HG03025 (cell line): ENCODE data around the gene ALAS1.
"Not testable (repeated sequence)": the region's sequence is repeated elsewhere in the genome, so short reads cannot be mapped to it uniquely, and the experiment has no call there.

Experiments
- ATAC-seq: cut with Tn5 transposase; IDR thresholded peaks from one replicate; pipeline ENCODE4 v1.9.1; 2021; ENCODE audit warnings: mild to moderate bottlenecking, moderate library complexity; ENCODE audit not compliant: unreplicated experiment, low FRiP score

ALAS1 gene

DNA sequence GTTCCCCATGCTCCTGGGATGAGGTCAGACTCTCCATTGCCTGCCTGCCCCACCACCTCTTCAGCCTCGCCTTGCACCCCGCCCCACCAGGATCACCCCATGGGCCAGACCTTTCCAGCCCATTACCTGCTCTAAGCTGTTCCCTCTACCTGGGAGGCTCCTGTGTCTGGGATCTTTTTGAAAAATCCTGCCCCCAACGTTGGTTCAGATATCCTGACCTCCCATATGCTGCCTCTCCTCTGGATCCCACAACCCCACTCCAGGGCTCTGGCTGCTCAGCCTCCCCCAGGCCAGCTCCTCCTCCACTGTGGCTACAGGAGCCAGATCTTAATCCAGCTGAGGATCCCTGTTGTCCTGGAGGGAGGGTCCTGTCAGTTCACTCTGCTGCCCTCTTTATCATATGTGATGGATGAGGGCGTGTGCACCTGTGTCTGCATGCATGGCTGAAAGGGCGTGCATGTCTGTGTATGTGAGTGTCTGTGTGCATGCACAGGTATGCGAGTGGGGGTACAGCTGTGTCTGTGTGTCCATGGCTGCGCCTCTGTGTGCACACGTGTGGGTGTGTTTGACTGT lies 21.7 kb upstream of the ALAS1 start:
- no peak for ATAC-seq

DNA sequence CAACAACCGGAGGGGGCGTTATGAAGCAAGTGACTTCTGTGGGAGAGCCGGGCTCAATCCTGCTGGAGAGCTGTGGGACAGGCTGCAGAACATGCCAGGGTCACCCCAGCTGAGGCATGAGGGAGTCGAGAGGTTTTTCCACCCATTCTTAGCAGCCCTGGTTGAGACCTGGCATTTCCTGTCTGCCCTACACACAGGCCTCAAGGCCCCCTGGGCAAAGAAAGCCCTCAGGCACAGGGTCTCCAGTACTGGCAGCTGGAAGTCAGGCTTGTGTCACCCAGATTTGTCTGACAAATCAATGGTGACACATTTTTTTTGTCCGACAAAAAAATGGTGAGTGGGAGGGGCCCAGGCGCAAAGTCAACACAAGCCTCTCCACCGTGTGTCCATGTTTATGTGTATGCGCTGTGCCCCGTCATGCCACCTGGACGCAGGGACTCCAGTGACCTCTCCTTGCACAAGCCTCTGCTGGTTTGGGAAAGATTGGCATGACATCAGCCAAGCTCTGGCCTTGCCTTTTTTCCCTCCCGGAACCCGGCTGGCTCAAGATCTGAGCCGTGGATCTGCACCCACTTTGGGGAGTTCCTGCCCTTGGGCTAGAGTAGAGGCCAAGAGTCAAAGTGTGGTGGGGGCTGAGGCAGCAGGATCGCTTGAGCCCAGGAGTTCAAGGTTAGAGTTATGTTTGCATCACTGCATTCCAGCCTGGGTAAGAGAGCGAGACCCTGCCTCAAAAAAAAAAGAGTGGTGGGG lies 20.8 kb upstream of the ALAS1 start:
- ATAC-seq: no peak

DNA sequence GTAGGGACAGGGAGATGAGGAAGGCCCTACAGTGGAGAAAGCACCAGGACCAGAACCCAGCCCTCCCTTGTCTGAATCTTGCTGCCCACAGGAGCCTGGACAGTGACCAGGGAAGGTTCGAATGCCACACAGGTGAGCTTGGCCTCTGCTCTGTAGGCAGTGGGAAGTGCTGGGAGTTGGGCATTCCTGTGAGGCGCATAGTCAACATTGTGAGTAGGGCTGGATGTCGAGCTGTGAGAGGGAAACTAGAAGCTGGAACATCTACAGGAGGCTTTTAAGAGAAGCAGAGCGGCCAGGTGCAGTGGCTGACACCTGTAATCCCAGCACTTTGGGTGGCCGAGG lies 20.3 kb upstream of the ALAS1 start:
- no peak for ATAC-seq

DNA sequence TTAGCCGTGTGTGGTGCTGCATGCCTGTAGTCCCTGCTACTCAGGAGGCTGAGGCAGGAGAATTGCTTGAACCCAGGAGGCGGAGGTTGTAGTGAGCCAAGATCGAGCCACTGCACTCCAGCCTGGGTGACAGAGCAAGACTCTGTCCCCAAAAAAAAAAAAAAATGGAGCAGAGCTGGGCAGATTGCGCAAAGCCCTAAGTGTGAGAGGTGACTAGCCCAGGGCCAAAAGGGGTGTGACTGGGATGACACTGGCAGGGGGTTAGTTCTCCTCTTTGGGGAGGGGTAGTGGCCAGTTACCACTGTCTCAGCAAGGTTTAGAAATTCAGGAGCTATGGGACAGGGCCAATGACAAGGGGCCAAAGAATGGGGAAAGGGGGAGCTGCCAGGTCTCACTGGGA lies 19.8 kb upstream of the ALAS1 start:
- not testable (repeated sequence) for ATAC-seq

DNA sequence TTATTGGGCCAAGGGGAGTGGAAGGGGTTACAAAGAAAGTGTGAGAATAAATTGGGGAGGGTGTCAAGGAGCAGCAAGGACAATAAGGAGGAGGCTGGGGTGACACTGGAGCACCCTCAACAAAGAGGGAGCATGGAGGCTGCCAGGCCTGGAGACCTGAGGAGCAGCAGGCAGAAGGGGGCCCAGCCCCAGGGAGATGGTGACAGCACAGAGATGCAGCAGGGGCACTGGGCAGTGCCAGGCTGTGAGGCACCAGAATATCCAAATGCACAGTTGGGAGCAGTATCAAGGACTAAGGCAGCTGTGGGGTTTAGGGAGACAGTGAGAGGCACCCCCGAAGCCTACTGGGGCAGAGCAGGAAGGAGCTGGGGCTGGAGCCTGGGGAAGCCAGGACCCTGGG lies 19.4 kb upstream of the ALAS1 start:
- no peak for ATAC-seq

DNA sequence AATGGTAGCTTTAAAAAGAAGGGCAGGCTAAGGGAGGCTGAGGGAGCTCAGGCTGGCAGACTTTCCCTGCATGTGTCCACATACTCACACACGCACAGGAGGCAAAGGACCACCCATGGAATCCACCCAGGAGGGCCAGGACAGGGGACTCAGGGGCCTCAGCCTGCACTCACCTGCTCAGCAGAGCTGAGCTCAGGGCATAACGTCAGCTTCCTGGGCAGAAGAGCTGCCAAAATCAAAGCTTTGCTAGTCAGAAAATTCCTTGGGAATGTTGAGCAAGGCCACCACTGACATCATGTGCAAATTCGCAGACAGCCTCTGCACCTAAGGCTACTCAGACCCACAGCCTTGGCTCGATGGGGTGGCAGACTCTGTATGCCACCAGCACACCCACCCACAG lies 16.4 kb upstream of the ALAS1 start:
- ATAC-seq: no peak

DNA sequence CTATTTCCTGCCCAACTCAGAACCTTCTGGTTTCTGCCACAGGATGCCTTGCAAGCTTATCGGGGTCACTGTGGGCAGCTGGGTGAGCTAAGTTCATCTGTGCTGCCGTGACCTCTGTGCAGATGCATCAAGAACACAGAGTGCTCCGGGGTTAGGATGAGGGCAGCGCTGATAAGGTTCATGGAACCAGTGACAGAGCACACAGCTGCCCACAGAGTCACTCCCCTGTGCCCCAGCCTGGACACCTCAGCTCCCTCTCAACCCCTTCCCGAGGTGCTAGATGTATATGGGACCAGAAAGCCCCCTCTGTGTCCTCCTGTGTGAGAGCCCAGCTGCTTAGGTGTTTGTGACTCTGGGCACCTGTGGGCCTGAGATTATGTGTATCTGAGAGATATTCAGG lies 15.8 kb upstream of the ALAS1 start:
- no peak for ATAC-seq

DNA sequence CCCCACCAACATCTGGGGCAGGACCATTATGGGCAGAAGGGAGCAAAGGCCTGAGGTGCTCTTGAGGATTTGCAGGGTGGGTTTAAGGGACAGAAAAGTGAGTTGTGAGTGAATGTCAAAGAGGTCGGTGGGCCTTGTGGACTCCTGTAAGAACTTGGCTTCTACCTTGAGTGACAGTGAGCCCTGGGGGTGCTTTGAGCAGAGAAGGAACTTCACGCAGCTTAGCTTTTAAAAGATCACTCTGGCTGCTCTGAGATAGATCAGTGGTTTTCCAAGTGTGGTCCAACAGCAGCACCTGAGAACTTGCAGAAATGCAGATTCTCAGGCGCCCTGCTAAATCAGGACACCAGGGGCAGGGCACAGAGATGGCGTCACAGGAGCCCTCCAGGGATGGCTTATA lies 15.3 kb upstream of the ALAS1 start:
- no peak for ATAC-seq

DNA sequence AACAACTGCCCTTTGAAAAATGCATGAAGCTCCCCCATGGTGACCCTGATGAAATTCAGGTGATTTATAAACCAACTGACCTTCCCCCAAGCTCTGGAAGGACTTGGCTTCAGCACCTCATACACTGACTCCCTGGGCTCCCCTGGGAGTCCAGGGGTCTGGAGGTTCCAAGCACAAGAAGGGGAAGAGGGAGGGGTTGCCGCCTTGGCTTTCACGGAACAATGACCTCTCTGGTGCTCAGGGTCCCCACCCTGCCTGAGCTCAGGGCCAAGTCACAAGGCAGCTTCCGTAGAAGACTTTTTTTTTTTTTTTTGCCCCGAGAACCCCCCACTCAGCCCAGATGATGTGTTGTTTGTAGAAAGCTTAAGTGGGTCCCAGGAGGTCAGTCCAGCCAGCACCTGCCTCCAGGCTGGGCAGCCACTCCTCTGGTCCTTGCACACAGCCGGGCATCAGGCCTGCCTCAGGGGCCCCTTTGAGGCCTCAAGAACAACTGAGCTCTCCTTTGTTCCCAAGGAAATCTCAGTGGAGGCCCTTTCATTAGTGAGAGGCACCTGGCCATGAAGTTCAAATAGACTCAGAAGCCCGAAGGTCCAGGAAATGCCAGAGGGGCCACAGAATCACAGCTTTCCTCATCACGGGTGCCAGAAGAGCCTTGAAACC lies 14.0 kb upstream of the ALAS1 start:
- ATAC-seq: no peak

DNA sequence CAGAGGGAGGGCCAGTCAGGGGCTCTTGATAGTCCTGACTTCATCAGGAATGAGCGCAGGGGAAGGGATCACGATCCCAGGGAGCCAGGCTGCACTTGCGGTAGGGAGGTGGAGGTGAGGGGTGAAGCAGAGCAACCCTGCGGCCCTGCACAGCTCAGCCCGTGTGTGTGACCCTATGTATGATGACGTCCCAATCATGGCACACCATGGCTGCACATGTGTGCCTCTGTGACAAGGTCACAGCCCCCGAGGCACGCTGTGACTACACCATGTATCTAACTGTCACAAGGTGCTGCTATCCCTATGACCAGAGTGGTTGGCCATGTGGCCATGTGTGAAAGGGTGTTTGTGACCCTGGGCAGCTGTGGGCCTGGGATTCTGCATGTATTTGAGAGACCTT lies 13.3 kb upstream of the ALAS1 start:
- ATAC-seq: no peak

DNA sequence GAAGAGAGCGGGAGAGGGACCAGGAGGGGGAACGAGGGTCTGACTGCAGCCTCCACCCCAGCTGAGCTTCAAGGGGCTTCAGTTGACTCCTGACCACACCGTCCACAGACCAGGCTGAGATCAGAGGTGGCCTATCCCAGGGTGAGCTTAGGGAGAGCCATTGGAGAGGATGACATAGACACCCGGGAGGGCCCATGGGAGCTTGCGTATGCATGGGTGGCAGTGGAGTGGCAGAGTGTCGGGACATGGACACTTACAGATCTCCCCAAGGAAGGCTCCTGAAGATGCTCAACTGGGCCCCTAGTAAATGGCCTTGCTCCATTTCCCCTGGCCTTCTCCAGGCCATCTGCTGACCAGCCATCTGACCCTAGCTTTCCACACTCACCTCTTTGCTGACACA lies 12.6 kb upstream of the ALAS1 start:
- no peak for ATAC-seq

DNA sequence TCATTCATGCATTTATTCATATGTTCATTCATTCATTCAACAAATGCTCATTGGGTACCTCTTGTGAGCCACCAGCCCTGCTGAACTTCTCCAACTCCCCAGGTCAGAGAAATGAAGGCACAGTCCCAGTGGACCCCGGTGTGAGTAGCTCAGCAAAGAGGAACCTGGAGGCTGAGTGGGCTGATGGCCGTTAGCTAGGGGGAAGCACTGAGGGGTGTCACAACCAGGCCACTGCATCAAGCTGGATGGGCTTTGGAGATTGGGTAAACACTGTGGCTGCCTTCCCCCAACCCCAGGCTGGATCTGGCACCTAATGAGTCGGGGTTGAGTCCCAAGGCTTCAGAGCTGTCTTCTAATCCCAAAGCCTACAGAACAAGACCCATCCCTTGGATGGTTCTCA lies 12.1 kb upstream of the ALAS1 start:
- ATAC-seq: no peak

DNA sequence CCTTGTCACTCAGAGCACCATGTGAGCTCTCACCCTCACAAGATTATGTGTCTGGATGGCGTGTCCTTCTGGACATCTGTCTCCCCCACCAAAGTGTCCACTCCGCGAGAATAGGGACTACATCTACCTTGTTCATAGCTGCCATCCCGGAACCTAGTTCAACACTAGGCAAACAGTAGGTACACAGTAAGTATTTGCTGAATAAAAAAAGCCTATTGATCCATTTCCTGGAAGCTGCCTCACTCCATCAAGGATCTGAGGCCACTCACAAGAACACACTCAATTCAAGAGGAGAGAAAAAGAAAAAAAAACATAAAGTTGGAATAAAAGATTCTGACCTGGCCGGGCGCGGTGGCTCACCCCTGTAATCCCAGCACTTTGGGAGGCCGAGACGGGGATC lies 11.2 kb upstream of the ALAS1 start:
- no peak for ATAC-seq

DNA sequence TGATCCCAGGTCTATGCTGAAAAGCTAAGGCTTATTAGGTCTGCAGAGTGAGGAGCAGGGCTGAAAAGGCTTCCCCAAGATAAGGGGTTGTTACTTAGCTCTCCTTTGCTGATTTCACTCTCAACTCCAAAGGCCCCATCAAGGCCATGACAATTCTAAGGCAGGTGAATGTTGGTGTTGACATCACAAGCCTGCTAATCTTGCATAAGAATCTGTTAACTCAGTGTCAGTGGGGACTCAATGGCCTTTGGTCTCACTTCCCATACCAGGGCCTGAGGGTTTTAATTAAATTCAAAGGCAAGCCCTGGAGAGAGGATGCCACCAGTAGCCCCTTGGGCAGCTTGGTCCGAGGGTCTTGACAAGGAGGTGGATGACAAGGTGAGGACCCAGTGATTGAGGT lies 9.4 kb upstream of the ALAS1 start:
- no peak for ATAC-seq

DNA sequence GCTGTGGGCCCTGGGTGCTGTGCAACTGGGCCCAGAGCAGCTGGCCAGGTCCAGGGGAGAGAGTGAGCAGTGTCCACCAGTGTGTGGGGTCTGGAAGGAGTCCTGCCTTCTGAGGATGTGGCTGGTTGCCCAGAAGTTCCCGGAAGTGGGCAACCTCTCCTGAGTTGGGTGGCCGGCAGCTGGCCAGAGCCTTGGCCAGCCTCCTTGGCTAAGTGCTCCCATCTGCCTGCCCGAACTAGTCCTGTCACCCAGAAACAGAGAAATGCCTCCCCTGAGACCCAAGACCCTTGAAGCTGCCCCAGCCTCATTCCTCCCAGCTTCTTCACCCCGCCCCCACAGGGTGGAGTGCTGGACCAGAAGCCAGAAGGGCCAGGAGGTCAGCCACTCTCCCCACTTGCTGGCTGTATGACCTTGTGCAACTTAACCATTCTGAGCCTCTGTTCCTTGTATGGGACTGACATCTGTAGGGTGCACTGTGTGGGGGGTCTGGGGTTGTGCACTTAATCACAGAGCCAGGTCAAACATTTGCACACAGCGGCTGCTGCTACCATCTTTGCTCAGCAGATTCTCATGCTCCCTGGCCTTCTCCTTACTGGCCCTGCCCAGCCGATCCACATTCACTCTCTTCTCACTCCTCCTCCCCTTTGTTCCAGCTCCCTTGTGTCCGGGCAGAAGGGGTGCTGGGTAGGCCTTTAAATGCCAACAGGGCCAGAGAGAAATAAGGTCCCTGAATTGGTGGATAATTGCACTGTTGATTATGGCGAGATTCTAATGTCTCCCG lies 7.5 kb upstream of the ALAS1 start:
- no peak for ATAC-seq

DNA sequence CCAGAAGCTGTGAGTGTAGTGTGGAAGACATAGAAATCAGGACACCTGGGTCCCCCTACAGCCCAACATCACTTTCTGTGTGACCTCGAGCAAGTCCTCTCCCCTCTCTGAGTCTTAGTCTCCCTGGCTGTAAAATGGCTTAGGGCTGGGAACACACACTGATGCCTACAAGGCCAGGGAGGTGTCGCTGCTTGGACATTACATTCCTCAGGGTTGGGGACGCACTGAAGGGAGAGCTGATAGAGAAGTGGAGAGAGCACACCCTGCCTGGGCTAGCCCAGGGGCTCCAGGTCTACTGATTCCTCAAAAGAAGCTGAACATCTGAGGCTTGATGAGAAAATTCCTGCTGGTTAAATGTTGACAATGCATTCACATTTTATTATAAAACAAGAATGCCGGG lies 6.3 kb upstream of the ALAS1 start:
- ATAC-seq: no peak

DNA sequence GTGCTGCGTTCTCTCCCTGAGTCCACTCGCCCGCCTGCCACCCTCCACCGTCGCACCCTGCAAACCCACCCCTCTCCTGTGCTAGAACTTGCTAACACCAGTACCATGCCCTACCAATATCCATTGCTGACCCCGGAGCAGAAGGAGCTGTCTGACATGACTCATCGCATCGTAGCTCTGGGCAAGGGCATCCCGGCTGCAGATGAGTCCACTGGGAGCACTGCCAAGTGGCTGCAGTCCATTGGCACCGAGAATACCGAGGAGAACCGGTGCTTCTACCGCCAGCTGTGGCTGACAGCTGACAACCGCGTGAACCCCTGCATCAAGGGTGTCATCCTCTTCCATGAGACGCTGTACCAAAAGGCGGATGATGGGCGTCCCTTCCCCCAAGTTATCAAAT lies 4.9 kb upstream of the ALAS1 start:
- no peak for ATAC-seq

DNA sequence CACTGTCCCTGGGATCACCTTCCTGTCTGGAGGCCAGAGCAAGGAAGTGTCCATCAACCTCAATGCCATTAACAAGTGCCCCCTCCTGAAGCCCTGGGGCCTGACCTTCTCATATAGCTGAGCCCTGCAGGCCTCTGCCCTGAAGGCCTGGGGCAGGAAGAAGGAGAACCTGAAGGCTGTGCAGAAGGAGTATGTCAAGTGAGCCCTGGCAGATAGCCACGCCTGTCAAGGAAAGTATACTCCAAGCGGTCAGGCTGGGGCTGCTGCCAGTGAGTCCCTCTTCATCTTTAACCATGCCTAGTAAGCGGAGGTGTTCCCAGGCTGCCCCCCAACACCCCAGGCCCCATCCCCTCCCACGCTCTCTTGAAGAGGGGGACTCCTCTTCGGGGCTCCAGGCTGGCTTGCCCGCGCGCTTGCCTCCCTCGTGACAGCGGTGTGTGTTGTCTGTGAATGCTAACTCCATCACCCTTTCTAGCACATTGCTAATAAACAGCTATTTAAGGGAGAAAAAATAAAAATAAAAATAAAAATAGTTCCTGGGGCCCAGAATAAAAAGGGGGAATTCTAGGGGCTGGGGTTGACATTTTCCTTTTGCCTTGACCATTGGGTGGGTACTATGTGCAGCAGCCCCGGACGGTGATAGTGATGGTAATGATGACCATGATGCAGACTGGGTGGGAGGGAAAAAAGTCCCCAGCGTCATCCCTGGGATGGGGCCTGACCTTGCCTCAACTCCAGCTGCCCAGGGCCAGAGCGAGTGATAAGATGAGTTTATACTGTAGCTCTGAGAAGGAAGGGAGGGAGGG lies 3.3 kb upstream of the ALAS1 start:
- no peak for ATAC-seq

DNA sequence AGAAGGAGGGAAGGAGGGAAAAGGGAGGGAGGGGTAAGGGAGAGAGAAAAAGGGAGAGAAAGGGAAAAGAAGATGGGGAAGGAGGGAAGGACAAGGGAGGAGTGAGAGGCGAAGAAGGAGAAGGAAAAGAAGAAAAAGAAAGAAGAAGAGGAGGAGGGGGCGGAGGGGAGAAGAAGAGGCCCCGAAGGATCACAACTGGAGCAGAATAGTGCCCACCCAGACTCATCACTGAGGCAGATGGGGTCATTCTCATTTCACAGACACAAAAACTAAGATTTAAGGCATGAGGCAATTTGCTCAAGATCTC lies 2.7 kb upstream of the ALAS1 start:
- ATAC-seq: no peak

DNA sequence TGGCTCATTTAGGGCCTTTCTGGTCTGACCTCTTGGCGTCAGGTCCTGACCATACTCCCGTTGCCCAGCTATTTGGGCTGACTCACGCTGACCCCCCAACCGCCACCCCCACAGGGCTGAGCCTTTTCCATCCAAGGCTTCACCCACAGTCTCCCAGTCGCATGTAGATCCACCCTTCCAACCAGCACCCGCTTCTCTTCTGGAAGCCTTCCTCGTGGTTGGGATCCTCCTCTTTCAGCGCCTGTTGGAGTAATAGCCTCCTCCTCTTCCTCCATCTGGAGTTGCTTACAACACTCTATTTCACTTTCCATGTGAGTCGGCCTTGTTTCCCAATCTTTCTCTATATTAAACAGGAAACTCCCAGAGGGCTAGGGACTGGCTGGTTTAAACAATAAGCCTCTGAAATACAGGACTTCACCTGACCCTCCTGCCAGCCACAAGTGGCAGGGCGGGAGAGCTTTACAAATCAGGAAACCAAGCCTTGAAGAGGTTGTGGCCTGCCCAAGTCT lies 2.1 kb upstream of the ALAS1 start:
- ATAC-seq: no peak

DNA sequence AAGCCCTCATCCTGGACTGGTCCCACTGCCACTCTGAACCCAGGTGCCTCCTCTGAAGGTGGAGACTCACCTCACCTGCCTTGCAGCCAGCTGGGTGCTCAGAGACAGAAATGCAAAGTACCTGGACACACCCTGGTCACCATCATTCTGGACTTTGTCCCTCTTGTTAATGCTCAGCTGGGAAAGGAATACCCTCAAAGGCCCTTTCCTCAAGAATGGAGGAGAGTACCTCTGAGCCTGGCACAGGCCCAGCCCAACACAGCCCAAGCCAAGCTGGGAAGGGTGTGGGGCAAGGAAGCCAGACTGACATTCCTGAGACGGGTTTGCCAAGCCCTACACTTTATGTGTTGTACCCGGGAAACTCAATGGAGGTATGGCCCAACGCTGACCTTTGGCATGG lies 983 bp upstream of the ALAS1 start:
- ATAC-seq: no peak
